Measurements from ENCODE around the gene SLC1A7. TPM values are rescaled to one million over a fixed set of nuclear protein-coding genes. Genes with fewer than 3 reads are reported as not detected.

SLC1A7 gene
- polyA plus RNA-seq, 1 experiment, result 0.63 TPM

- POLR2A ChIA-PET, result no interaction called here
Measured at GRCh38 chr1:53172426-53173128, 30.1 kb upstream of the SLC1A7 start.

DNA sequence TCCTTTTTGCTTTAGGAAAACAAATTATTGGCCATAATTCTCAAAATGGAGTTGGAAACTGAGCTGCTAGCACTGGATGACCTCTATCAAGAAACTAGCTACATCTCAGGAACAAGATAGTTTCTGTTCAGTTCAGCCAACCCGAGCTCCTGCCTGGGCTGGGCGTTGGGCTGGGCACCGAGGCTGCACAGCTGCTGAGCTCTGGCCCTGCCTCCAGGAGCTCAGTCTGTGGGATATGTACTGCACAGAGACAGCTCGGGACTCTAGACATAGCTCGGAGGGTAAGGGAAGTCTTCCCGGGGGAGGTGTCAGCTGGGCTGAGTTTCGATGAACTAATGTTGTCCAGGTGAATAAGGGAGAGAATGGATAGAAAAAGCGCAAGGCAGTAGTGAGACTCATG, 24.5 kb upstream of the SLC1A7 start:
- no peak for TF ChIP-seq CTCF (IDR thresholded peaks at IDR 0.05; ENCODE audit: insufficient read depth, low read depth, low read length)
- Histone ChIP-seq H3K4me3 (ENCODE audit: low read depth, low read length) (no peak overlapping the region), H3K27me3 (ENCODE audit: control insufficient read depth, insufficient read depth, low read length) (0 out of 2 replicates have a peak, but pooled peaks cover 1% of the 10 kb centered on the region), H3K36me3 (ENCODE audit: control insufficient read depth, insufficient read depth, low read length) (no peaks in the 10 kb centered on the region)
- ChIA-PET CTCF (interaction anchor here (2.2 kb wide), 1 partner anchor 10 kb away, joined by 5 read pairs; no protein-coding TSS in a partner anchor), POLR2A (no interaction called here)
- DNase-seq (ENCODE audit: low read depth), result no peak

More at GRCh38 chr1:53172426-53173128, 30.1 kb upstream of the SLC1A7 start:
- Histone ChIP-seq H3K4me3 (ENCODE audit: low read depth, low read length) (no peak overlapping the region), H3K36me3 (ENCODE audit: control insufficient read depth, insufficient read depth, low read length) (no peaks in the 10 kb centered on the region), H3K27me3 (ENCODE audit: control insufficient read depth, insufficient read depth, low read length) (no peaks in the 10 kb centered on the region)
- CTCF ChIA-PET, result interaction anchor here (0.9 to 1.8 kb wide), 13 partner anchors 8 to 253 kb away, joined by 3 to 9 read pairs (median 3); no protein-coding TSS in a partner anchor
- peak; percentile 77 for DNase-seq (ENCODE audit: low read depth)
- TF ChIP-seq CTCF (IDR thresholded peaks at IDR 0.05; ENCODE audit: insufficient read depth, low read depth, low read length), result peak; percentile 54

DNA sequence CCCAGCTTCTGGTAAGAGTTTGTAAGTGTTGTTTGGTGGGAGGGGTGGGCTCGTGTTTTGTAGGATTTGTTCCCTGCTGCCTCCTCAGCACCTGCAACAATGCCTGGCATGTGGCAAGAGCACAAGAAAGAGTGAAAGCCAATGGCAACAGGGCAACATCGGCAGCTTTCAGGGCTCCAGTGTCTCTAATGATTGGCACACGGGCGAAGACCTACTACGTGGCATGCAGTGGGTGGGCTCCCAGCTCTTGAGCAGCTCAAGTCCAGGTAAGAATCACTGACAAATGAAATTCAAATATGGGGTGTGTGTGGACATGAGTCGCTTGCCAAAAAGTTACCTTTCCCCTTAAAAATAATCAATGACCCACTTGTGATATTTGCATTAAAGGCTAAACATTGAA, 23.9 kb upstream of the SLC1A7 start:
- no peak for DNase-seq (ENCODE audit: low read depth)
- no peak for TF ChIP-seq CTCF (IDR thresholded peaks at IDR 0.05; ENCODE audit: insufficient read depth, low read depth, low read length)
- Histone ChIP-seq H3K27me3 (ENCODE audit: control insufficient read depth, insufficient read depth, low read length) (0 out of 2 replicates have a peak, but pooled peaks cover 1% of the 10 kb centered on the region), H3K4me3 (ENCODE audit: low read depth, low read length) (no peak overlapping the region), H3K36me3 (ENCODE audit: control insufficient read depth, insufficient read depth, low read length) (no peaks in the 10 kb centered on the region)
- ChIA-PET CTCF (interaction anchor here (0.9 to 2.2 kb wide), 2 partner anchors 9 to 12 kb away, joined by 3 to 5 read pairs; no protein-coding TSS in a partner anchor), POLR2A (no interaction called here)

GRCh38 chr1:53165408-53165961, 23.0 kb upstream of the SLC1A7 start:
- TF ChIP-seq CTCF (IDR thresholded peaks at IDR 0.05; ENCODE audit: insufficient read depth, low read depth, low read length), result no peak
- ChIA-PET POLR2A (no interaction called here), CTCF (no interaction called here)
- Histone ChIP-seq H3K36me3 (ENCODE audit: control insufficient read depth, insufficient read depth, low read length) (no peaks in the 10 kb centered on the region), H3K4me3 (ENCODE audit: low read depth, low read length) (no peak overlapping the region), H3K27me3 (ENCODE audit: control insufficient read depth, insufficient read depth, low read length) (0 out of 2 replicates have a peak, but pooled peaks cover 1% of the 10 kb centered on the region)
- no peak for DNase-seq (ENCODE audit: low read depth)

DNA sequence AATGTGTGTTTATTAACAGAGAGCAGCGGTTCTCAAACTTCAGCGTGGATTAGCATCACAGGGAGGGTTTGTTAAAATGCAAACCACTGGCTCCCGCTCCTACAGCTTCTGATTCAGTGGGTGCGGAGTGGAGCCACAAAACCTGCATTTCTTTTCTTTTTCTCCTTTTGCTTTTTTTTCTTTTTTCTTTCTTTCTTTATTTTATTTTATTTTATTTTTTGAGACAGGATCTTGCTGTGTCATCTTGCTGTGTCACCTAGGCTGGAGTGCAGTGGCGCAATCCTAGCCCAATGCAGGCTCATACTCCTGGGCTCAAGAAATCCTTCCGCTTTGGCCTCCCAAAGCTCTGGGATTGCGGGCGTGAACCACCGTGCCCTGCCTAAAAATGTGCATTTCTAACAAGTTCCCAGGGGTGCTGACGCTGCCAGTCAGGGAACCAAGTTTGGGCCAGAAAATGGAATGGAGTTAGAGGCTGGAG, 20.9 kb upstream of the SLC1A7 start:
- no peak for TF ChIP-seq CTCF (IDR thresholded peaks at IDR 0.05; ENCODE audit: insufficient read depth, low read depth, low read length)
- Histone ChIP-seq H3K36me3 (ENCODE audit: control insufficient read depth, insufficient read depth, low read length) (no peaks in the 10 kb centered on the region), H3K27me3 (ENCODE audit: control insufficient read depth, insufficient read depth, low read length) (0 out of 2 replicates have a peak, but pooled peaks cover 1% of the 10 kb centered on the region), H3K4me3 (ENCODE audit: low read depth, low read length) (no peak overlapping the region)
- no peak for DNase-seq (ENCODE audit: low read depth)
- POLR2A ChIA-PET, result no interaction called here
- CTCF ChIA-PET, result interaction anchor here (1.6 kb wide), 1 partner anchor 16 kb away, joined by 6 read pairs; no protein-coding TSS in a partner anchor

Data from BJ (cell line).